ENCODE data around the gene PAQR3.
A peak's percentile ranks its signal among the peaks of the same experiment; 100 is the strongest.

PAQR3 gene

DNA sequence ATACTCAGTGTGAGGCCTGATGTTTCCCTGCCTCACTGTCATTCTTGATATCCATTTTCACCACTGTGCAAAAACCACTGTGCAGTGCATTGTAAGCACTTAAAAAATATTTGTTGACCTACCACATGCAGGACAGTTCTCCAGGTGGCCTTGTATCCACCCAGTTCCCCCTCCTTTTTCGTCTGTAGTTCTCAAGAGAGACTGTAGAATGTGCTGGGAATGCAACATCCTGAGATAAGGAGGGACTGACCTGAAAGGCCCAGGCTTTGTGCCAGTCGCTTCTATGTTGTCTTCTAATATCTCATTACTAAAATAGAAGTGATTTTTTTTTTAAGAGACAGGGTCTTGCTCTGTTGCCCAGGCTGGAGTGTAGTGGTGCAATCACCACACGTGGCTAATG lies 21.7 kb upstream of the PAQR3 start:
- TF ChIP-seq, protein P1, sequence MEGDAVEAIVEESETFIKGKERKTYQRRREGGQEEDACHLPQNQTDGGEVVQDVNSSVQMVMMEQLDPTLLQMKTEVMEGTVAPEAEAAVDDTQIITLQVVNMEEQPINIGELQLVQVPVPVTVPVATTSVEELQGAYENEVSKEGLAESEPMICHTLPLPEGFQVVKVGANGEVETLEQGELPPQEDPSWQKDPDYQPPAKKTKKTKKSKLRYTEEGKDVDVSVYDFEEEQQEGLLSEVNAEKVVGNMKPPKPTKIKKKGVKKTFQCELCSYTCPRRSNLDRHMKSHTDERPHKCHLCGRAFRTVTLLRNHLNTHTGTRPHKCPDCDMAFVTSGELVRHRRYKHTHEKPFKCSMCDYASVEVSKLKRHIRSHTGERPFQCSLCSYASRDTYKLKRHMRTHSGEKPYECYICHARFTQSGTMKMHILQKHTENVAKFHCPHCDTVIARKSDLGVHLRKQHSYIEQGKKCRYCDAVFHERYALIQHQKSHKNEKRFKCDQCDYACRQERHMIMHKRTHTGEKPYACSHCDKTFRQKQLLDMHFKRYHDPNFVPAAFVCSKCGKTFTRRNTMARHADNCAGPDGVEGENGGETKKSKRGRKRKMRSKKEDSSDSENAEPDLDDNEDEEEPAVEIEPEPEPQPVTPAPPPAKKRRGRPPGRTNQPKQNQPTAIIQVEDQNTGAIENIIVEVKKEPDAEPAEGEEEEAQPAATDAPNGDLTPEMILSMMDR (IDR thresholded peaks at IDR 0.05; ENCODE audit: borderline replicate concordance, extremely low read depth, low read length, poor library complexity, severe bottlenecking): no peak
- TF ChIP-seq EZH2 (IDR thresholded peaks at IDR 0.05; ENCODE audit: borderline replicate concordance, low read depth, low read length, severe bottlenecking): no peak

DNA sequence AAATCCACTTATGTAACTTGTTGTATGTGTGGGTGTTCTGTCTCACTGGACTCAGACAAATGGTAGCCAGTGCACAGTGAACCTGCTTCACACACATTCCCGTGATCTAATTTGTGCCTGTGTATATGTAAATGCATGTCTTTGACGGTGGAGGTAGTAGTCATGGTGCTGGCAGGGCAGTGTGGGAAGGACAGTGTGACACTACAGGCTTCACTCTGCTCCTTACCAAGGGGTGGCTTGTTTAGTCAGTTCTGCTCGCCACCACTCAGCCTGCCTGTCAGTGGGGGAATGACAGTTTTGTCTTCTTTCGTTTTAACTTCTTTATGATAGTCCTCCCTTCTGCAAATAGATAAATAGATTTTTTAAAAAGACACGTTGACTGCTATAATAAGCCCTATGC lies 17.7 kb upstream of the PAQR3 start:
- Histone ChIP-seq H4K20me1 (ENCODE audit: insufficient read depth, low read length) (no peaks in the 10 kb centered on the region), H3K79me2 (ENCODE audit: insufficient read depth, low read length) (no peaks in the 10 kb centered on the region), H3K4me3 (ENCODE audit: low read depth in 1 of 2, low read length in 2 of 2) (no peak overlapping the region), H2AFZ (ENCODE audit: low read depth, low read length) (no peak overlapping the region), H3K4me2 (ENCODE audit: insufficient read depth, low read length) (no peak overlapping the region), H3K4me1 (ENCODE audit: insufficient read depth, low read length) (no peaks in the 10 kb centered on the region), H3K9me3 (ENCODE audit: insufficient read depth, low read length, severe bottlenecking) (no peaks in the 10 kb centered on the region), H3K27ac (ENCODE audit: low read length) (no peak overlapping the region), H3K36me3 (ENCODE audit: insufficient read depth, low read length) (no peaks in the 10 kb centered on the region), H3K27me3 (ENCODE audit: insufficient read depth, low read length, poor library complexity) (no peaks in the 10 kb centered on the region), H3K9ac (ENCODE audit: low read depth, low read length) (no peak overlapping the region)
- TF ChIP-seq, protein P1 (IDR thresholded peaks at IDR 0.05; ENCODE audit: borderline replicate concordance, extremely low read depth, low read length, poor library complexity, severe bottlenecking): no peak
- TF ChIP-seq EZH2 (IDR thresholded peaks at IDR 0.05; ENCODE audit: borderline replicate concordance, low read depth, low read length, severe bottlenecking): no peak
- DNase-seq (no peak), ATAC-seq (ENCODE audit: insufficient read depth, low read depth) (no peak)

More for the DNA sequence above, 21.7 kb upstream of the PAQR3 start:
- ATAC-seq (ENCODE audit: insufficient read depth, low read depth): no peak
- no peaks in the 10 kb centered on the region for H3K27me3 ChIP-seq (ENCODE audit: insufficient read depth, low read length, poor library complexity)
- H3K27ac ChIP-seq (ENCODE audit: low read length): no peak overlapping the region
- no peaks in the 10 kb centered on the region for H3K9me3 ChIP-seq (ENCODE audit: insufficient read depth, low read length, severe bottlenecking)
- no peaks in the 10 kb centered on the region for H3K36me3 ChIP-seq (ENCODE audit: insufficient read depth, low read length)
- H3K79me2 ChIP-seq (ENCODE audit: insufficient read depth, low read length): no peaks in the 10 kb centered on the region
- no peak overlapping the region for H3K9ac ChIP-seq (ENCODE audit: low read depth, low read length)
- no peak for DNase-seq
- no peak overlapping the region for H3K4me2 ChIP-seq (ENCODE audit: insufficient read depth, low read length)
- no peak overlapping the region for H3K4me3 ChIP-seq (ENCODE audit: low read depth in 1 of 2, low read length in 2 of 2)
- no peak overlapping the region for H2AFZ ChIP-seq (ENCODE audit: low read depth, low read length)
- H4K20me1 ChIP-seq (ENCODE audit: insufficient read depth, low read length): no peaks in the 10 kb centered on the region
- no peaks in the 10 kb centered on the region for H3K4me1 ChIP-seq (ENCODE audit: insufficient read depth, low read length)

DNA sequence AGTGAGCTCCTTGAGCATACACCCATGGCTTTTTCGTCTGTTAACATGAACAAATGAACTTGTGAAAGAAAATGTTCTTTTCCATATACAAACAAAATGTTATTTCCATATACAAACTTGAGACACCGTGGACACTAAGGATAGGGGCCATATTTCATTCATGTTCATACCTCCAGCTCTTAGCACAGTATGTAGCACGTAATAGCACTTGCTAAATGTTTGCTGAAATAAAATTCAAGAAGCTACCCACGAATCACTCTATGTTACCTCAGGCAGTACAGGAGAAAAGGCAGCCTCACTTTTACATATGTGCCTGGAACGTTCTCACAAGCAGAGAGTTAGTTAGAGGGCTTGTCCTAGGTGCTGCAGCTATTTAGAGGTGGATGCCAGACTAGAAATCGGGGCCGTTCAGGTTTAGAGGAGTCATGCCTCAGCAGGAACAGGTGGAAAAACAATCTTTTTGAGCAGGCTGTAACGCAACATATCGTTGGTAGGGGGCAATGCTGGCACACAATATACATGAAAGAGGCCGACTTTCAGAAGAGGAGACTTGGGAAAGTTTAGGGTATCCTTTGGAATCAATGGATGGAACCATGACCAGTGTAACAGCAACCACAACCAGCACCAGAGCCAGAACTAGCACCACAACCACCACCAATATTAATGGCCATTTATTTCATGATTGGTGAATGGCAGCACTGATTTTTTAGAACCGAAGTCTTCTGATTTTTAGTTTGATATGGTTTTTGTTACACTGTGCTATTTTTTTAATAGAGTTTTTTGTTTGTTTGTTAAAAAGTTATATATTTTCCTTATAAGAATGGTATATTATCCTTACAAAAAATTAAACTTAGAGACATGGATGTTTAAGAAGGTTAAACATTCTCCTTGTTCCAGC lies 14.8 kb upstream of the PAQR3 start:
- ATAC-seq (ENCODE audit: insufficient read depth, low read depth) (peak; percentile 80), DNase-seq (peak; percentile 41)
- H3K9ac ChIP-seq (ENCODE audit: low read depth, low read length): no peak overlapping the region
- TF ChIP-seq, protein P1 (IDR thresholded peaks at IDR 0.05; ENCODE audit: borderline replicate concordance, extremely low read depth, low read length, poor library complexity, severe bottlenecking): peak; percentile 83
- TF ChIP-seq EZH2 (IDR thresholded peaks at IDR 0.05; ENCODE audit: borderline replicate concordance, low read depth, low read length, severe bottlenecking): no peak
- H3K4me3 ChIP-seq (ENCODE audit: low read depth in 1 of 2, low read length in 2 of 2): no peak overlapping the region
- no peak overlapping the region for H2AFZ ChIP-seq (ENCODE audit: low read depth, low read length)
- no peaks in the 10 kb centered on the region for H3K4me1 ChIP-seq (ENCODE audit: insufficient read depth, low read length)
- H3K9me3 ChIP-seq (ENCODE audit: insufficient read depth, low read length, severe bottlenecking): no peaks in the 10 kb centered on the region
- no peaks in the 10 kb centered on the region for H4K20me1 ChIP-seq (ENCODE audit: insufficient read depth, low read length)
- H3K27ac ChIP-seq (ENCODE audit: low read length): no peak overlapping the region
- H3K36me3 ChIP-seq (ENCODE audit: insufficient read depth, low read length): no peaks in the 10 kb centered on the region
- H3K79me2 ChIP-seq (ENCODE audit: insufficient read depth, low read length): no peaks in the 10 kb centered on the region
- H3K27me3 ChIP-seq (ENCODE audit: insufficient read depth, low read length, poor library complexity): no peaks in the 10 kb centered on the region
- H3K4me2 ChIP-seq (ENCODE audit: insufficient read depth, low read length): no peak overlapping the region
